NCI-H748 treated with DMSO at 0.1 percent for 48 hours (cell line): ENCODE results near the gene DOK5.

ENCODE experiments used
- DNase-seq: peaks from one replicate; lab custom pipeline; 2025; lab: John Stamatoyannopoulos, UW

Gene DOK5

DNA sequence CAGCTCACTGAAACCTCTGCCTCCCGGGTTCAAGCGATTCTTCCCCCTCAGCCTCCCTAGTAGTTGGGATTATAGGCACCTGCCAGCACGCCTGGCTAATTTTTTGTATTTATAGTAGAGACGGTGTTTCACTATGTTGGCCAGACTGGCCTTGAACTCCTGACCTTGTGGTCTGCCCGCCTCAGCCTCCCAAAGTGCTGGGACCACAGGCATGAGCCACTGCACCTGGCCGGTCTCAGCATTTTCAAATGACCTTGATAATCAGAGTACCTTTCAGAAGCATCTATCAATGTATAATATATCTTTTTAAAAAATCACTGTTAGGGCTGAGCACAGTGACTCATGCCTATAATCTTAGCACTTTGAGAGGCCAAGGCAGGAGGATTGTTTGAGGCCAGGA, 143.0 kb downstream of the DOK5 start:
- DNase-seq, result no peak

GRCh38 chr20:54619181-54619580, 143.8 kb downstream of the DOK5 start:
- no peak for DNase-seq

DNA sequence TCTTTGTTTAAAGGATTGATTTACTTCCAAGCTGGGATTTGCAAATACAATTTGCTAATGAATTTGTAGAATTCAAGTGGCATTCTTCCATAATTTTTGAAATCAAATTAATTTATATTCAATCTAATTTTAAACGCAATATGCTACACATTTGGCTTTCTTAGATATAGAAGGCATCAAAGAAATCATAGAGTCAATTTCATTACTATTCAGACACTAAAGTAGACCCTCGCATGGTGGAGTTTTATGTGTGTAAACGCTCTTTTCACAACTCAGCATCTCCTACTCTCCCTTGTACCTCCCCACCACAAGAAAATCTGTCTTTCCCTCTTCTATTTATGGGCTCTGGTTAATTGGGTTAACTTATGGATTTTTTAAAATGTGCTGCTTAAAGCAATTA, 144.3 kb downstream of the DOK5 start:
- DNase-seq, result no peak

DNA sequence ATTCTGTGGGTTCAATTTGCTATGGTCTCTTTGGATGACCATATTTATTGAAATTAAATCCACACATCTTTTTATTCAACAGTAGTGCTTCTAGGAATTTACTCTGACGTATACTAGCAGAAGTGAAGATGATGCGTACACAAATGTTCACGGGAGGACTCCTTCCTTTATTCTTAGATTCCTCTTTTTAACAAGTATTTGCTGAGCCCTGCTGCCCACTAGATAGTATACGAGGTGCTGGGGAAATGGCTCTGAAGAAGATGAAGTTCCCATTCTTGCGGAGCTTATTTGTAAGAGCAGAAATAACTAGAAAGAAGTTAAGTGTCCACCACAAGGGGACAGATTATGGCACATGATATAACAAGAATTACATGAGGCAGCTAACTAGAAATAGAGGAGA, 145.2 kb downstream of the DOK5 start:
- no peak for DNase-seq

GRCh38 chr20:54622333-54623295, 147.2 kb downstream of the DOK5 start:
- no peak for DNase-seq

- no peak for DNase-seq
Measured at GRCh38 chr20:54623991-54624569, 148.7 kb downstream of the DOK5 start.

DNA sequence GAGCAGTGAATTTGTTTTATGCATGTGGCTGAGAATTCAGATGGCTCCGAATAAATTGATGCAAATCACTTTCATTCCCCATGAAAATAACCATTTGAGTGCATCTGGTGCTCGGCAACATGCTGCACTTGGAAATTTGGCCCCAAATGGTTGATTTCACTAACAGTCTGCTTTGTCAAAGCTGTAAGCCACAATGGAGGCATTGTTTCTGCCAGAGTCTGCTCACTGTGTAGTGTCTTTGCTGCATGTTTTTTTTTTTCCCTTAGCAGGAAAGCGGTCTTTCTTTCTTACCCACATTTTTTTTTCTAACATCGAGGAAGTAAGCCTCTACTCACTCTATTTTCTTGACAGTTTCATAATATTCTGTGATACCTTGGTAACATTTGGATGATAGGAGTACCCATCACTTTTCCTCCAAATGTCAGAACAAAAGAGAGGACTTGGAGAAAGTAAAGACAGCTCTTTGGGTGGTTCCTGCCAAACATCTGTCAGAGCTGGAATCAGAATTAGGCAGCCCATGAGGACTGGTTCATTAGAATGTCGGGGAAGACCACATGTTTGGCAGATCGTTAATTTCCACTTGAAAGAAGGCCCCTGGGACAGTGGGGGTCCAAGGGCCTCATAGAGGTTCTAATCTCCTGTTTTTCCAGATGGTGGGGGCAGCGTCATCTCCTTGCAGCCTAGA, 149.5 kb downstream of the DOK5 start:
- no peak for DNase-seq

DNA sequence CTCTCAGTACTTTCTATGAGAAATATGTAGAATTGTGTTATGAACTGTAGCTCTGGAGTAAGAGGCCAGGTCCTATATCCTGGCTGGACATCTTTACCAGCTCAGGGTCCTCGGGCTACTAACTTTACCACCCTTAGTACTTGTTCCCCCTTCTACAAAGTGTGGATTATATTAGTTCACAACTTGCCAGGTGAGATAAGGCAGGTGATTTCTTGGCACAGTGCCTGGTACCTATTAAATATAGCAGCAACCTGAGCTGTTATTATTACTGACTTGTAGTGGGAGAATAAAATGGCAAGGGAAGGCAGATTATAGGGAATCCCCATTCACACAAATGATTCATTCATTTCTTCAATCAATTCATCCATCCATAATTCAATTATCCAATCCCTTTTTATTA, 150.1 kb downstream of the DOK5 start:
- no peak for DNase-seq

- no peak for DNase-seq
Measured at GRCh38 chr20:54626126-54626525, 150.7 kb downstream of the DOK5 start.

DNA sequence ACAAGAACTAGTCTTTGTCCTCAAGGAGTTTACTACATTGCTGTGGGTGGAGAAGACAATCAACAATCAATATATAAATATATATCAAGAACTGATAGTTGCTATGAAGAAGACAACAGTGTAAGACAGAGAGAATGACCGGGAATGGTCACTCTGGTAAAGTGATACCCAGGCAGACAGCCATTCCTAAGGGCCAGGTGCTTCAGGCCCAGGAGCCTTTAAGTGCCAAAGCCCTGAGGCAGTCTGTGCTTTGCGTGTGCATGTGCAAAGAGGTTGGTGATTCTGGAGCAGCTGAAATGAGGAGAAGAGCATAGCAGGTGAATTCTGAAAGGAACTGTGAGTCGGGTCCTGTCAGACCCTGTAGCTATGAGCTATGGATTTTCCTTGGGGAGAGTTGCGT, 154.2 kb downstream of the DOK5 start:
- DNase-seq, result no peak

GRCh38 chr20:54630582-54630981, 155.2 kb downstream of the DOK5 start:
- no peak for DNase-seq

GRCh38 chr20:54631059-54631458, 155.7 kb downstream of the DOK5 start:
- DNase-seq, result no peak

DNA sequence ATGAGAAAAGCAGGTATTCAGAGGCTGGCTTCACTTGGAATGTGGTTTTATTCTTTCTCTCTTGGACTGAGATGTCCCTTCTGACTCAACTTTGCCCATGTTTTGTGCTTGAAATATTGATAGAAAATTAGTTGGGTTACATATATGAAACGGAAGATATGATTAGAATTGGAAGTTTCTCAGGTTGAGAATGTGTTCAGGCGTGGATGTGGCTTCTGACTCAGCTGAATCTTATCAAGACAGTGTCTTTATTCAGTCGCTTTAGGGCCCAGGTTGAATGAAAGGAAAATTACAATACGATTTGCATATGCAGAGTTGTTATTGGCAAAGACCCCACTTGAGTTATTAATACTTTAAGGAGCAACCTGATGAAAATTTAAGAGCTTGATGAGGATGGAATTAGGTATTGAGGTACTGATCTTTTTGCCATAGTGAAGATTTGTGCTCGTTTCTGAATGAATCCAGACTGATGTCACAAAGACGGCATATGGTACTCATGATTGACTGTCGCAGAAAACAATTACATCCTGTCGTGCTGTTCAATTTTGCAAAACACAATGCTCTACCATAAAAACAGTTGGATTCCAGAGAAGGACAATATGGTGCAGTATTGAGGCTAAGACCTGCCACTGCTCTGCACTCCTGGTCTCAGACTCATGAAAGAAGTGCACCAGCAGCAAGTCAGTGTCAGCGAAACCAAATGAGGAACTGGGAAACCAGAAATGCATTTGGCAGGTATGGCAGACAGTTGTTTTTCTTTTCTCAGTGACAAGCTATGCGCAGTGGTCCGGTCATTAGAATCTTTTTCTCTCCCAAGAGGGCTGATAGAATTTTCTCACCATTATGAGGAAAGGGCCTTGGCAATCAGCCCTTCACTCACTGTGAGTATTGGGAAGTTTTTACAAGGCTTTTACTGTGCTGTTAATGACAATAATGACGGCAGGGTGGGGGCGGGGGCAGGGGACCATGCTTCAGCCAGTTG, 158.3 kb downstream of the DOK5 start:
- DNase-seq, result no peak

DNA sequence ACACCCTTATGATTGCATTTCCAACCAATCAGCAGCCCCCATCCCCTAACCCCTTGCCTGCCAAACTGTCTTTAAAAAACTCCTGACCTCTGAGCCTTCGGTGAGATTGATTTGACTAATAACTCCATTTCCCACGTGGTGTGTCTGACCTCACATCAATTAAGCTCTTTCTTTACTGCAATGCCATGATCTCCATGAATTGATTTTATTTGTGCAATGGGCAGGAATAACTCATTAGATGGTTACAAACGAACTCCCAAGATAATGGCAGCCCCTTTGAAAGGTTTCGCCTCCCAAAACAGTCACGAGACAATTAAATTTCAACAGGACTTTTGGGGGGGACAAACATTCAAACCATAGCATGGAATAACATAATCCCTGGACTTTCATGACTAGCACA, 161.2 kb downstream of the DOK5 start:
- no peak for DNase-seq

GRCh38 chr20:54639941-54640340, 164.5 kb downstream of the DOK5 start:
- no peak for DNase-seq

DNA sequence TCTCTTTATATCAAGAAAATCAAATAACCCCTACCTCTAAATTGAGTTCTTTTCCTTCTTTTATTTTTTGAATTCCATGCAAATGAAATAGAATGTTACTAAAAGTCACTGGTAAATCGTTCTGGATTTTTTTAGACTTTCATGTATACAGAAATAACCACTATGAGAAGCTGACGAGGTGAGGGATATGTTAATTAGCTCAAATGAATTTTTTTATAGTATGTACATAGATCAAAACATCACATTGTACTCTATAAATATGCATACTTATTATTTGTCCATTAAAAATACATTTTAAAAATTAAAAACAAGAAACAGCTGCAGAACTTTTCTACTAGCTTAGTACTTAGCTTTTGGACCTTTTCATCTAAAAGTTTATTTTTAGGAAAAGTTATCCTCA, 165.4 kb downstream of the DOK5 start:
- DNase-seq, result no peak

DNA sequence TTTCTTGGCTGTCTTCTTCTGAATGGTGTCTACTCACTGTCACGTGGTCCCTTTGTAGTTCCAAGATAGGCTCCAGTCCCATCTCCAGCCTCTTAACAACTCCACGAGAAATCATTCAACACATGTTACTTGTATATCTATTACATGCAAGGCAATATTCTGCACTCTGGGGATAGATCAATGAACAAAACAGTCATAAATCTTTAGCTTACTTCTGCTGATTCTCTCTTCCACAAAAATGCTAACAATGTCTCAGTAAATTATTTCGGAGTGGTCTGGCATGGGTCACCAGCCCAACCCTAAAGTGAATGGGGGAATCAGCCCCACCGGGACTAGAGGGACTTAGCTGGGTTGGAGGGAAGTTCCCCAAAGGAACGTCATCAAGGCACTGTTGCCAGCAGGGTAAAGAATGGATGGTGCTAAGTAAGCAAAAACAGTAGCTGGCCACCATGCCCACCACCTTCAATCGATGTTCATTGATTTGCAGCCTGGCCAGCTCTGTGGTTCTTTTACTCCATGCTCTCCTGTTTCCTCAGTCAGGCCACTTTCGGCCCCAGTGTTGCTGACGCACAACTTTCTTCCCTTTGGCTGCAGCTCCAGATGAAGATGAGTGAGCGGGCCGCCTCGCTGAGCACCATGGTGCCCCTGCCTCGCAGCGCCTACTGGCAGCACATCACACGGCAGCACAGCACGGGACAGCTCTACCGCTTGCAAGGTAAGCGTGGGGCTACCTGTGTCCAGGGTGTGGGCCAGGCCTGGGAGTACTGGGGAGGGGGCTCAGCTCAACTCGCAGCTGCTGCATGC, 167.7 kb downstream of the DOK5 start:
- no peak for DNase-seq

- no peak for DNase-seq
Measured at GRCh38 chr20:54643761-54644160, 168.4 kb downstream of the DOK5 start.

GRCh38 chr20:54645445-54646155, 170.2 kb downstream of the DOK5 start:
- no peak for DNase-seq

DNA sequence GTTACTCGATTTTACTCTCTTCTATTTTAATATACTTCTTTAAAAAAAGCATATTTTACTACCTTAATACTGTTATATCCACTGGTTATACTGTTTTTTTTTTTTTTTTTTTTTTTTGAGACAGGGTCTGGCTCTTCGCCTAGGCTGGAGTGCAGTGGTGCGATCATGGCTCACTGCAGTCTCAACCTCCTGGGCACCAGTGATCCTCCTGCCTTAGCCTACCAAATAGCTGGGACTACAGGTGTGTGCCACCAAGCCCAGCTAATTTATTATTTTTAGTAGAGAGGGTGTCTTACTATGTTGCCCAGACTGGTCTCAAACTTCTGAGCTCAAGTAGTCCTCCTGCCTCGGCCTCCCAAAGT, 170.7 kb downstream of the DOK5 start:
- no peak for DNase-seq
